ENCODE data around the gene VSTM2L.

GRCh38 chr20:37919389-37920040, 16.6 kb downstream of the VSTM2L start:
- TF ChIP-seq CTCF (conservative IDR thresholded peaks at IDR 0.05; ENCODE audit: low read depth, low read length) (no peak), NFE2L2 (IDR thresholded peaks at IDR 0.05; ENCODE audit: low read depth, low read length) (no peak)
